Hepatocyte (in vitro differentiated cells): ENCODE data around the gene DCAF11.

Source experiments
- EZH2 ChIP-seq: fragments of 200-600 bp; sonication (generic); IDR thresholded peaks from 2 replicates; pipeline ENCODE4 v1.6.1; 2016; ENCODE audit warnings: antibody characterized with exemption, mild to moderate bottlenecking, borderline replicate concordance
- EZH2phosphoT487 ChIP-seq: fragments of 200-600 bp; sonication (generic); IDR thresholded peaks from one replicate; pipeline ENCODE4 v1.6.1; 2018; ENCODE audit warnings: antibody characterized with exemption, mild to moderate bottlenecking, low read depth, moderate library complexity; ENCODE audit not compliant: unreplicated experiment, severe bottlenecking
- TF ChIP-seq, protein P1 (sequence below): fragments of 200-600 bp; sonication (generic); IDR thresholded peaks from 2 replicates; pipeline ENCODE4 v1.5.1; 2016; ENCODE audit warnings: antibody characterized with exemption, mild to moderate bottlenecking; ENCODE audit not compliant: poor library complexity

GRCh38 chr14:24082411-24083080 is 32.0 kb upstream of the DCAF11 start:
- TF ChIP-seq, protein P1, sequence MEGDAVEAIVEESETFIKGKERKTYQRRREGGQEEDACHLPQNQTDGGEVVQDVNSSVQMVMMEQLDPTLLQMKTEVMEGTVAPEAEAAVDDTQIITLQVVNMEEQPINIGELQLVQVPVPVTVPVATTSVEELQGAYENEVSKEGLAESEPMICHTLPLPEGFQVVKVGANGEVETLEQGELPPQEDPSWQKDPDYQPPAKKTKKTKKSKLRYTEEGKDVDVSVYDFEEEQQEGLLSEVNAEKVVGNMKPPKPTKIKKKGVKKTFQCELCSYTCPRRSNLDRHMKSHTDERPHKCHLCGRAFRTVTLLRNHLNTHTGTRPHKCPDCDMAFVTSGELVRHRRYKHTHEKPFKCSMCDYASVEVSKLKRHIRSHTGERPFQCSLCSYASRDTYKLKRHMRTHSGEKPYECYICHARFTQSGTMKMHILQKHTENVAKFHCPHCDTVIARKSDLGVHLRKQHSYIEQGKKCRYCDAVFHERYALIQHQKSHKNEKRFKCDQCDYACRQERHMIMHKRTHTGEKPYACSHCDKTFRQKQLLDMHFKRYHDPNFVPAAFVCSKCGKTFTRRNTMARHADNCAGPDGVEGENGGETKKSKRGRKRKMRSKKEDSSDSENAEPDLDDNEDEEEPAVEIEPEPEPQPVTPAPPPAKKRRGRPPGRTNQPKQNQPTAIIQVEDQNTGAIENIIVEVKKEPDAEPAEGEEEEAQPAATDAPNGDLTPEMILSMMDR, result no peak
- TF ChIP-seq EZH2 (no peak), EZH2phosphoT487 (no peak)
